ENCODE measurements around the gene RFC2.
"Not testable (repeated sequence)": the region's sequence is repeated elsewhere in the genome, so short reads cannot be mapped to it uniquely, and the experiment has no call there.

GRCh38 chr7:74208241-74208640 is 46.0 kb downstream of the RFC2 start:
- not testable (repeated sequence) for TF ChIP-seq CTCF (conservative IDR thresholded peaks at IDR 0.05 in 1 of 2, IDR thresholded peaks at IDR 0.05 in 1 of 2; ENCODE audit: low read depth in 1 of 2, low read length in 2 of 2); EZH2 (IDR thresholded peaks at IDR 0.05; ENCODE audit: low read length, missing control alignments)
